ENCODE results near the gene PADI6.

The PADI6 gene

GRCh38 chr1:17358557-17358956 is 13.4 kb upstream of the PADI6 start:
- DNase-seq: no peak

DNA sequence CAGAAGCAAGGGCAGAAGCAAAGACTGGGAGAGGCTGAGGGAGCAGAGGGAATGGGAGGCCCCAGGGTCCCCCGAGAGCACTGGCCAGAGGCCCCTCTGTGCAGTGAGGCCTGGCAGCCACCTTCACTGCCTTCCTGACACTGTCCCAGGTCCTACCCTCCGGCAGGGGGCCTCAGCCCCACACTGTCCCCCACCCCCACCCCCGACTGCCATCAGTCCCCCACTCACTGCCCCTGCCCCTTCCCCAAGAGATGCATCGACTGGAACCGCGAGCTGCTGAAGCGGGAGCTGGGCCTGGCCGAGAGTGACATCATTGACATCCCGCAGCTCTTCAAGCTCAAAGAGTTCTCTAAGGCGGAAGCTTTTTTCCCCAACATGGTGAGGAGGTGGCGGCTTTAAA is 13.0 kb upstream of the PADI6 start:
- DNase-seq: no peak

- no peak for DNase-seq
Measured at GRCh38 chr1:17359808-17360207, 12.2 kb upstream of the PADI6 start.

DNA sequence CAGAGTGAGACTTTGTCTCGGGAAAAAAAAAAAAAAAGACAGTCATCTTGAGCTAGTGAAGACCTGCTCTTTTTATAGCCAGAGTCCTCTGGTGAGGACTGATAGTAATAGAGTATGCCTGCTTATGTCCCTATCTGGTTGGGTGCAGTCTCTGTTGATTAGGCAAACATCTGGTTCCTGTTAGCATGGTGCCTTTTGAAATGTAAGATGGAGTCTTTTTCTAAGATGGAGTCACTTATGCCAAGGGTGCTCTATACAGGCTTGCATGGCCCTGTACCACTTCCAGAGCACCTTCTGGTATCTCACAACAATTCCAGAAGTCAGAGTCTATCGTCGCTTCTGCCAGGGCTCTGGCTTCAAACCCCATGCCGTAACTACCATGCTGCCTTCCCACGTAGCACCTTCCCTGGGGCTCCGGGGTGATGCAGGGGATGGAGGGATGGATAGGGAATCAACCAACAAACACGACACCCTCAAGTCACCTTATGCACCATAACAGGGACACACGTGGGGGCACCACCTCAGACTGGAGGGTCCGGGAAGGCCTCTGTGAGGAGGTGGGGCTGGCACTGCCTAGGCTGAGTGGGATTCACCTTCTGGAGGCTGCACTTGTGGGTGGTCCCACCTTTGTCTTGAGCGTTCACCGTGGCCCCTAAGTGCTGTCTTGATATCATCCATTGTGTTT is 11.6 kb upstream of the PADI6 start:
- DNase-seq: no peak

DNA sequence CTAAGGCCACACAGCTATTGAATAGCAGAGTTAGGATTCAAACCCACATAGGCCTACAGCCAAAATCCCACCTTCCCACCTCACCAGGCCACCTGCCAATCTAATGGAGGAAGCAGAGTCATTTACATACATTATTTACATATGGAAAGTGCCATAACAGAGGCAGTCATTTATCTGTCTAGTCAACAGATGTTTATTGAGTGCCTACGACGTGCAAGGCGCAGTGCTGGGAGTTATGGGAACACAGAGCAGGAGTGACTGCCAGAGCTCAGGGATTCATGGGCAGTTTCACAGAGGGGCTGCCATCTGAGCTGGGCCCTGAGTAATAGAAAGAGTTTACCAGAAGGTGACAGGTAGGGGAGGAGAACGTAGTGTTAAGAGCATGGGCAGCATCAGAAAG is 10.3 kb upstream of the PADI6 start:
- DNase-seq: no peak

DNA sequence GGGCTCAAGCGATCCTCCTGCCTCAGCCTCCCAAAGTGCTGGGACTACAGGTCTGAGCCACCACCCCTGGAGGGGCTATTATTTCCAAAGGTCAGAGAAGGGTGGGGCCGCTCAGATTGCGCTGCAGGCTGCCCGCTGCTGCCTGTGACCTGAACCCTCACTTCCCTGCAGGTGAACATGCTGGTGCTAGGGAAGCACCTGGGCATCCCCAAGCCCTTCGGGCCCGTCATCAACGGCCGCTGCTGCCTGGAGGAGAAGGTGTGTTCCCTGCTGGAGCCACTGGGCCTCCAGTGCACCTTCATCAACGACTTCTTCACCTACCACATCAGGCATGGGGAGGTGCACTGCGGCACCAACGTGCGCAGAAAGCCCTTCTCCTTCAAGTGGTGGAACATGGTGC is 8.6 kb upstream of the PADI6 start:
- DNase-seq: no peak

GRCh38 chr1:17363771-17364170 is 8.2 kb upstream of the PADI6 start:
- DNase-seq: no peak

GRCh38 chr1:17365293-17365692 is 6.7 kb upstream of the PADI6 start:
- DNase-seq: no peak

- no peak for DNase-seq
Measured at GRCh38 chr1:17369466-17369865, 2.5 kb upstream of the PADI6 start.

DNA sequence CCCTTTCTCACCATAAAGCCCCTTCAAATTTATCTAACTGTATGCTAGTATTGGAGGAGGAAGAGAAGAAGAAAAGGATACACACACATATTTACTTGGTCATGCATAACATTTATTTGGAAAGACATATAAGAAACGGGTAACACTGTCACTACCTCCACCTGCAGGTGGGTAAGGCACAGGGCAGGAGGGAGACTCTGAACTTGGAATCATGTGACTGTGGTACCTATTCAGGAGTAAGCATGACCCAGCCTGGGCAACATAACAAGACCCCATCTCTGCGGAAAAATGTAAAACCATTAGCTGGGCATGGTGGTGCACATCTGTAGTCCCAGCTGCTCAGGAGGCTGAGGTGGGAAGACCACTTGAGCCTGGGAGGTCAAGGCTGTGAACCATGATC is 1.4 kb upstream of the PADI6 start:
- no peak for DNase-seq

DNA sequence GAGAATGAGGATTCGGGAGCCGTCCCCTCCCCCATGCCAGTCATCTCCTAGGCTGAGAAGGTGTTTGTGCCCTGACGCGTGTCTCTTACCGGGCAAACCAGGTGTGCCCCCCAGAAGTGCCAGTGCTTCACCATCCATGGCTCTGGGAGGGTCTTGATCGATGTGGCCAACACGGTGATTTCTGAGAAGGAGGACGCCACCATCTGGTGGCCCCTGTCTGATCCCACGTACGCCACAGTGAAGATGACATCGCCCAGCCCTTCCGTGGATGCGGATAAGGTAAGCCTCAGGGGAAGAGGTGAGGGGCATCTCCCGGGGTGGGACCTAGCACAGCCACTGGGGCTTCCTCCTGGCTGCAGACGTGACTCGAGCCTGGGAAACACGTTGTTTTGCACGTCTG is 959 bp downstream of the PADI6 start:
- DNase-seq: no peak

- no peak for DNase-seq
Measured at GRCh38 chr1:17375651-17376050, 3.7 kb downstream of the PADI6 start.

- peak; percentile 2 for DNase-seq
Measured at GRCh38 chr1:17377325-17377953, 5.4 kb downstream of the PADI6 start.

DNA sequence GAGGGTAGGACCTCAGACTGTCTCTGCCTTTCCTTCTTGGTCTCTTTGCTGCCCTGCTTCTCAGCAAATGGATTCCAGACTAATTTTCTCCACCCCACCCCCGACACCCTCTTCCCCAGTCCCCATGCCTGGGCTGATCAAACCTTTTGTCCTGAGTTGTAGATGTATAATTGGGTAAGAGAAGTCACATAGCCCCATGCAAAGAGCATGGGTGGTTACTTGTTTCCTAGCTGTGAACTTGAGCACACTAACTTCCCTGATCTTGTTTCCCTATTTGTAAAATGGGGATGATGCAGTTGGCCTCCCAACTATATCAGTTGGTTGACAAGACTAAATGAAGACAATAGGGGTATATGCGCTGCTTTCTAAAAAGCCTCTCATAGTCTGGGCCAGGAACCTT is 9.2 kb downstream of the PADI6 start:
- DNase-seq: no peak

DNA sequence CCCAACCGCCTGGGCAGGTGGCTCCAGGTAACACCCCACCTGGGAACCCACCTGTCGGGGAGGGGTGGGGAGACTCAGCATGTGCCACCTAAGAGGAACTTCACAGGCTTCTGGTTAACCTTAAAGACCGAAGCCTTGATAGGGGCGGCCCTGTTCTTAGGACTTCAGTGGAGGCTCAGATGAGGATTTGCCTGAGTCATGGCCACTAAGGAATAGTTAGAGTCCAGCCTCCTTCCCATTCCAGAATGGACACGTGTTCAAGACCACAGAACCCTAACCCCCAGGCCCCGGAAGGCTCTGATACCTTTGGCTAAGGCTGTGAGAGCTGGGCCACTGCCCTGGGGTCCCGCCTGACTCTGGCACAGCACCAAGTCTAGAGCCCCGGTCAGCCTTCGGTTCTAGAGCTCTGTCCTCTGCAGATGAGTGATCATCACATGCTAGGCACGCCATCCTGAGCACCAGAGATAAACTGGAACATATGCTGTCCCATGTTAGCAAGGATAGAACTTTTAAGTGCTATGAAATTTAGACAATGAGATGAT is 20.3 kb downstream of the PADI6 start:
- DNase-seq: no peak

DNA sequence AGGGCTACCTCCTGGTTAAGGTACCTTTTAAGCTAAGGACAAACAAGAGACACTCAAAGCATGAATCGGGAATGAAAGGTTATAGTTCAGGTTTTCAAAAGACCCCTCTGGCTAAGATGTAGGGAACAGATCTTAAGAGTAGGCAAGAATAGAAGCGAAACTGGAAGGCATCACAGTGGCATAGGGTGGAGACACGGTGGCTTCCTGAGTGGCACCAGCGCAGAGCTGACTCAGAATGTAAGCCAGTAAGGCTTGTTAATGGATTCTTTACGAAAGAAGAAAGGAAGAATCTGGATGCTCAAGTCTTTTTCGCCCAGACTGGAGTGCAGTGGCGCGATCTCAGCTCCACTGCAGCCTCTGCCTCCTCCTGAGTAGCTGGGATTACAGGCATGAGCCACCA is 21.2 kb downstream of the PADI6 start:
- DNase-seq: no peak

DNA sequence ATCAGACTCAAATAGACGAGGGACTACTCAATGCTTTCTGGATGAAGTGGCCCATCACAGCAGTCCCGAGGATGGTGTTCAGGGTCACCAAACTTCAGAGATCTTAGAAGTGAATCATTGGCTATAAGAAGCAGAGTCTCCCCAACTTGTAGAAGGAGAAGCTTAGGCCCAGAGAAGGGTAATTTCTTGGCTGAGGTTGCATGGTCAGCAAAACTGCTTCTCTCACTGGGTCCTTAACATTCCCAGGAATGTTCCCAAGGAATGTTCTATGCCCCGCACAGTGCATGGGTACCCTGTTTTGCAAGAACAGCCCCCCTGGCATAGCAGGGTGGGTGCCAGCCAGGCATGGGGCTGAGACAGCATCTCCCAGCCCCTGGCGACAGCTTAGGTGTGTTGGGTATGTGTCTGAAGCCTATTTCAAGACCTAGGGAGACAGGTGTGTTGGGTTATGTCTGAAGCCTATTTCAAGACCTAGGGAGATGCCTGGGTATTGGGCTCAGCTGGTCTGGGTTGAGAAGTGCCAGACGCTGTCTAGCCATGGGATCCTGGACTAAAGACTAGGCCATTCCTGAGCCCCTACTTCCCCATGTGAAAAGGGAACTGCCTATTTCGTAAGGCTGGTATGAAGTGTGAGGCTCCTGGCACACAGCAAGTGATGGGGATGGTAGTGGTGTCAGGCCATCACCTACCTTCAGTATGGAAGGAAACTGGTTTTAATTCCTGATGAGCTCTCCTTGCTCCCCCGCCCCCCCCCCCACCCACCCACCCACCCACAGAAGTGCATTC is 26.1 kb downstream of the PADI6 start:
- no peak for DNase-seq

GRCh38 chr1:17400725-17401341 is 28.8 kb downstream of the PADI6 start:
- DNase-seq: no peak

GRCh38 chr1:17401841-17402240 is 29.8 kb downstream of the PADI6 start:
- DNase-seq: no peak

- no peak for DNase-seq
Measured at GRCh38 chr1:17403081-17403480, 31.1 kb downstream of the PADI6 start.

DNA sequence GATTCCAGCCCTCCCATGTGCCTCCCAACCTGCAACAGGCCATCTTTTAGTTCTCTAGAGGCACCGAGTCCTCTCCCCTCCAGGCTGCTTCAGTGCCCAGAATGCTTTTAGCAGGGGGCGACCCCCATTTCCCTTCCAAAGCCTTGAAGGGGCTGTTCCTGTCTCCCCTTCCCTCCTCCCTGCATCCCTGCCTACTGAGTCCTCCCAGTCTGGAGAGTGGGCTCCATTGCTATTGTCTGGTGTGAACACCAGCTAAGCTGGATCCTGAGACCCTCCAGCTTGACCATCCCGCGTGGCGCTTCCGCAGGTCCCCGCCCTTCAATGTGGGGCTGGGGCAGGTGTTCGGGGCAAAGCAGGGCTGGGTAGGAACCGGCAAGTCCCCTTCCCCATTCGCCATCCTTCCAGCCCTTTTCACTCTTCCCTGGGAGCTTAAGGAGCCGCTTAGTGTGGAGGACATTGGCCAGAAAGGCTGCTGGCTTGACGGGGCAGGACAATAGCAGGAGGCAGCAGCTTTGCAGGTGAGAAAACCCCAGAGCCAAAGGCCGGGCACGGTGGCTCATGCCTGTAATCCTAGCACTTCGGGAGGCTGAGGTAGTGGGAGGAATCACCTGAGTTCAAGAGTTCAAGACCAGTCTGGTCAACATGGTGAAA is 32.2 kb downstream of the PADI6 start:
- DNase-seq: no peak

DNA sequence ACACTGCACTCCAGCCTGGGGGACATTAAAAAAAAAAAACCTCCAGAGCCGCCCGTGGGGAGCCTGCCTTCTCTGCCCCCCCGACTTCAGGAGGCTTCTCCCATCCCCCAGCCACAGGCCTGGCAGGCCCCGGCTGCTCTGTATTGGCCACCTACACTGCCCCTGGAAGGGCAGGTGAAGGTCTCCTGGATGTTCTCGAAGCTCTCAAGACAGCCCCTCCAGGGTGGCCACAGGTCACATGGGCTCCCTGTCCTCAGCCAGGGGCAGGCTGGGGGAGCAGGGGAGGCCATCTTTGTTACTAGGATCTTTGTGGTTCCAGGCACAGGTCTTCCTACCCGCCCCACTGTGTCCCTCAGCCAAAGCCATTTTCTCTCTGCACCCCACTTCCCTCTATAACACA is 32.8 kb downstream of the PADI6 start:
- DNase-seq: no peak

Measured in NCI-H2107 (cell line).